ENCODE data around the gene PROSER1. TPM values are rescaled to one million over a fixed set of nuclear protein-coding genes. Genes with fewer than 3 reads are reported as not detected.
"Not testable (repeated sequence)": the region's sequence is repeated elsewhere in the genome, so short reads cannot be mapped to it uniquely, and the experiment has no call there.

PROSER1 gene
- total RNA-seq, 1 donor from 2014 or later: 33.0 TPM

DNA sequence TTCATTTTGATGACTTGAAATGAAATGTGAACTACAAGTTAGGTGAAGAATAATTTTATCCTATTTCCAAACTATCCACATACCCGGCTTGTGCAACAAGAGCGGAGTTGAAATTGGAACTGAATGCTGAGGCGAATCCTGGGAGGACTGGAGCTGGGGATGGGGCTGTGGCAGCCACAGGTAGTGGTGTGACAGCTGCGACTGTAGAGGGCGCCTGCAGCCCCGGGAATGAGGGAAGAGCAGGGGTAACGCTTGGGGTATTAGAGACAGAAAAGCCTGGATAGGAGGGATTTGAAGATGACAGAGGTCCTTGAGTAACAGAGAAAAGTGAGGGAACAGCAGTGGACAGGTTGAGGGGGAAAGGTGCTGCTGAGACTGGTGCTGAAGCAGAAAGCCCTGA is 25.3 kb downstream of the PROSER1 start:
- no peak for DNase-seq (ENCODE audit: low read depth)
- Histone ChIP-seq H3K4me3 (ENCODE audit: low read depth, low read length) (no peak overlapping the region), H3K36me3 (ENCODE audit: control insufficient read depth, insufficient read depth, low read length) (peaks cover 2% of the 10 kb centered on the region), H3K27me3 (ENCODE audit: control insufficient read depth, insufficient read depth, low read length) (no peaks in the 10 kb centered on the region)
- TF ChIP-seq, protein P1, sequence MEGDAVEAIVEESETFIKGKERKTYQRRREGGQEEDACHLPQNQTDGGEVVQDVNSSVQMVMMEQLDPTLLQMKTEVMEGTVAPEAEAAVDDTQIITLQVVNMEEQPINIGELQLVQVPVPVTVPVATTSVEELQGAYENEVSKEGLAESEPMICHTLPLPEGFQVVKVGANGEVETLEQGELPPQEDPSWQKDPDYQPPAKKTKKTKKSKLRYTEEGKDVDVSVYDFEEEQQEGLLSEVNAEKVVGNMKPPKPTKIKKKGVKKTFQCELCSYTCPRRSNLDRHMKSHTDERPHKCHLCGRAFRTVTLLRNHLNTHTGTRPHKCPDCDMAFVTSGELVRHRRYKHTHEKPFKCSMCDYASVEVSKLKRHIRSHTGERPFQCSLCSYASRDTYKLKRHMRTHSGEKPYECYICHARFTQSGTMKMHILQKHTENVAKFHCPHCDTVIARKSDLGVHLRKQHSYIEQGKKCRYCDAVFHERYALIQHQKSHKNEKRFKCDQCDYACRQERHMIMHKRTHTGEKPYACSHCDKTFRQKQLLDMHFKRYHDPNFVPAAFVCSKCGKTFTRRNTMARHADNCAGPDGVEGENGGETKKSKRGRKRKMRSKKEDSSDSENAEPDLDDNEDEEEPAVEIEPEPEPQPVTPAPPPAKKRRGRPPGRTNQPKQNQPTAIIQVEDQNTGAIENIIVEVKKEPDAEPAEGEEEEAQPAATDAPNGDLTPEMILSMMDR (IDR thresholded peaks at IDR 0.05; ENCODE audit: insufficient read depth, low read length, poor library complexity, severe bottlenecking): no peak

DNA sequence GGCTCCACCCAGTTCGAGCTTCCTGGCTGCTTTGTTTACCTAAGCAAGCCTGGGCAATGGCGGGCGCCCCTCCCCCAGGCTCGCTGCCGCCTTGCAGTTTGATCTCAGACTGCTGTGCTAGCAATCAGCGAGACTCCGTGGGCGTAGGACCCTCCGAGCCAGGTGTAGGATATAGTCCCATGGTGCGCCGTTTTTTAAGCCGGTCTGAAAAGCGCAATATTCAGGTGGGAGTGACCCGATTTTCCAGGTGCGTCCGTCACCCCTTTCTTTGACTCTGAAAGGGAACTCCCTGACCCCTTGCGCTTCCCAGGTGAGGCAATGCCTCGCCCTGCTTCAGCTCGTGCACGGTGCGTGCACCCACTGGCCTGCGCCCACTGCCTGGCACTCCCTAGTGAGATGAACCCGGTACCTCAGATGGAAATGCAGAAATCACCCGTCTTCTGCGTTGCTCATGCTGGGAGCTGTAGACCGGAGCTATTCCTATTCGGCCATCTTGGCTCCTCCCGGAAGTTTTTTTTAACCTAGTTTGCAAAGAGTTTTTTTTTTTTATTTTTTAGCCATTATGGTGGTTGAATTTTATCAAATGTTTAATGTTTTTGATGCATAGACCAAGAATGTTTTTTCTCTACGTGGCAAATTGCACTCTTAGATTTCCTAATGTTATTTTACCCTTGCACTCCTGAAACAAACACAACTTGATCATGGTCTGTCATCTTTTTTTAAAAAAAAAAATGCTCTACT is 31.3 kb downstream of the PROSER1 start:
- H3K27me3 ChIP-seq (ENCODE audit: control insufficient read depth, insufficient read depth, low read length); DNase-seq (ENCODE audit: low read depth); H3K36me3 ChIP-seq (ENCODE audit: control insufficient read depth, insufficient read depth, low read length); H3K4me3 ChIP-seq (ENCODE audit: low read depth, low read length): not testable (repeated sequence)

DNA sequence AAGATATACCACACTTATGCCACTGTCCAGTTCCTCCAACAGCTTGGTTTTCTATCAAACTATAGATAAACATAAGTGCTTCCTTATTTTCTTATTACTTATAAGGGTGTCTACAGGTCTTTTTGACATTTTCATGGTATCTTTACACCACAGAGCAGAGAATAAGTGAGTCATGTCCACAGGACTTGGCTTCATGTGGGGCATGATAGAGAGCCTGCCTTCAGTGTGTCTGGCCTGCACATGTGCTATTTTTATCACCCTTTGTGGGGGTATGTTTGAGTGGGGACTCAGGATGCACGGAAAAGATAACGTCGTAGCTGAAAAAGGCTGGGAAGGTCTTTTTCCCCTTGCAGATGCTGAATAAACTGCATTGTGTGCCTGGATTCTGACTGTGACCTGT is 39.1 kb downstream of the PROSER1 start:
- no peaks in the 10 kb centered on the region for H3K27me3 ChIP-seq (ENCODE audit: control insufficient read depth, insufficient read depth, low read length)
- H3K4me3 ChIP-seq (ENCODE audit: low read depth, low read length): no peak overlapping the region
- H3K36me3 ChIP-seq (ENCODE audit: control insufficient read depth, insufficient read depth, low read length): no peaks in the 10 kb centered on the region
- TF ChIP-seq, protein P1 (IDR thresholded peaks at IDR 0.05; ENCODE audit: insufficient read depth, low read length, poor library complexity, severe bottlenecking): no peak
- no peak for DNase-seq (ENCODE audit: low read depth)

DNA sequence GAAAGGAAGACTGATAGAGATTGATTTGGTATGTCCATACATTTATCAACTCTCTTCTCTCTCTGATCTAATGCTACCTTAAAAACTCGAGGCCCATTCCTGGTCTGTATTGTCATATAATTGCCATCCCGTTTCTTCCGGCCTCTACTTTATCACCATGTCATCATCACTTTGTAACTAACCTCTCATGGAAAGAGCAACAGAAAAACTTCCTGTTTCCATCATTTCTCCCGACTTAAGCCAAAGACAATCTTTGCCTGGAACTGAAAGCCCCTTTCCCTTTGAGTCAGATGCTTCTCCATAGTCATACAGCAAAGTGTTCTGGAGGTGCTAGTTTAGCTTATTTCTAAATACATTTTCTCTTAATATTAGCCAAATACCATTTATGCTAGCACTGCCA is 44.5 kb downstream of the PROSER1 start:
- TF ChIP-seq, protein P1 (IDR thresholded peaks at IDR 0.05; ENCODE audit: insufficient read depth, low read length, poor library complexity, severe bottlenecking): no peak
- H3K36me3 ChIP-seq (ENCODE audit: control insufficient read depth, insufficient read depth, low read length): no peaks in the 10 kb centered on the region
- no peak for DNase-seq (ENCODE audit: low read depth)
- H3K4me3 ChIP-seq (ENCODE audit: low read depth, low read length): no peak overlapping the region
- no peaks in the 10 kb centered on the region for H3K27me3 ChIP-seq (ENCODE audit: control insufficient read depth, insufficient read depth, low read length)

DNA sequence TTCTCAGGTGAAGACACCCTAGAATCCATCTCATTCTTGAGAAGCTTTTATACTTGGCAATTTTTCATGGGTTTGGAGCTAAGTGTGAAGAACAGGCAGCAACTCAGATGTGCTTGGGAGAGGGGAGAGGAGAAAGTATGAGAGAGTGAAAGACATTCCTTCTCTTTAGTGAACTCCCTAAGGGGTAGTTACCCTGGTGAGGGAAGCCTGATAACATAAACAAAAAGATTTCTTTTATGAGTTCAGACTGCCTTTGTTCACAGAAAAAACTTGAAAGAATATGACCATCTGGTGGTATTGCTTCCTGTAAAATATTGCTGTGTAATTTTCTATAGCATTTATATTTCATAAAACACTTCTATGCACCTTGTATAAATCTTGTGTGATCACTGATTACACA is 47.2 kb downstream of the PROSER1 start, which contains the start of gene STOML3:
Gene STOML3, minus strand, starts transcription at position 139 of the 400 bp plus-strand sequence. Its CDS starts 110 bp downstream, at position 29.
- DNase-seq (ENCODE audit: low read depth): no peak
- H3K36me3 ChIP-seq (ENCODE audit: control insufficient read depth, insufficient read depth, low read length): no peaks in the 10 kb centered on the region
- TF ChIP-seq, protein P1 (IDR thresholded peaks at IDR 0.05; ENCODE audit: insufficient read depth, low read length, poor library complexity, severe bottlenecking): no peak
- H3K4me3 ChIP-seq (ENCODE audit: low read depth, low read length): no peak within 1 kb of the TSS
- no peaks in the 10 kb centered on the region for H3K27me3 ChIP-seq (ENCODE audit: control insufficient read depth, insufficient read depth, low read length)

DNA sequence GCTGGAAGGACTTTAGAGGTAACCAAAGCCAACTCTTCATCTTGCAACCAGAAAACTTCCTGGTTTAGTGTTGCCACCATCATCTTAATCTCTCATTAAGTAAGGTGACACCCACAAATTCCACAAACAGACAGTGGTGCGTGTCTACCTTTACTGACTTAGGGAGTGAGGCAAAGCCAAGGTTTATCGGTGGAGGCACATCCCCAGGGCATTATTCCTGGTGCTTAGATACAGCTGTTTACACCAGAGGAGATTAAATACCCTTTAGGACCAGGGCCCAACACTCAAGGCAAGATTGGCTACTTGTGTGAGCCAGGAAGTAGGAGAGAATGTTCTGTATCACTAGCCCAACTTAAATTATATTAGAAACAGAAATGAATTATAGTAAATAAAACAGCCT is 56.8 kb downstream of the PROSER1 start:
- TF ChIP-seq, protein P1 (IDR thresholded peaks at IDR 0.05; ENCODE audit: insufficient read depth, low read length, poor library complexity, severe bottlenecking): no peak
- Histone ChIP-seq H3K4me3 (ENCODE audit: low read depth, low read length) (no peak overlapping the region), H3K27me3 (ENCODE audit: control insufficient read depth, insufficient read depth, low read length) (no peaks in the 10 kb centered on the region), H3K36me3 (ENCODE audit: control insufficient read depth, insufficient read depth, low read length) (no peaks in the 10 kb centered on the region)
- DNase-seq (ENCODE audit: low read depth): no peak

All from kidney epithelial cell (primary cell).